ENCODE measurements around the gene PIAS1. TPM values are rescaled to one million over a fixed set of nuclear protein-coding genes. Genes with fewer than 3 reads are reported as not detected.
"Not testable (repeated sequence)": the region's sequence is repeated elsewhere in the genome, so short reads cannot be mapped to it uniquely, and the experiment has no call there.

Gene PIAS1
- total RNA-seq, 4 donors from 2014 or later, result 32.6 to 59.5 (median 55.9) TPM

DNA sequence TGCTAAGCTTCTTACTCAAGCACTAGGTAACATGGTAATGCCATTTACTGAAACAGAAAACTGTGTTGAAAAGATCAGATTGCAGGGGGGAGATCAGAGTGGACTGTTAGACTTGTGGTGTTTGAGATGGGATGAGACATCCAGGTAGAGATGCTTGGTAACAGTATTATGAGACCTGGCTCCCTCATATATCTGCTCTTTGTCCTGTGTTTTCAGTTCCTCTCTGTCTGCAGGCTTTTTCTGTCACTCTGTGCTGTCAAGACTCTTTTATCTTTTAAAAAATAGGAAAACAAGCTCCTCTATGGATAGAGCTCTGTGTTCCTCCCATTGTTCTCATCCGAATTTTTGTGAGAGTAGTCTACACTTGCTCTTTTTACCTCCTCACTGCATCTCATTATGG lies 103.0 kb downstream of the PIAS1 start:
- 0 to 72% methylated on average over 1 of the region's 1 CpG for WGBS, 2 donors
- TF ChIP-seq, protein P1, sequence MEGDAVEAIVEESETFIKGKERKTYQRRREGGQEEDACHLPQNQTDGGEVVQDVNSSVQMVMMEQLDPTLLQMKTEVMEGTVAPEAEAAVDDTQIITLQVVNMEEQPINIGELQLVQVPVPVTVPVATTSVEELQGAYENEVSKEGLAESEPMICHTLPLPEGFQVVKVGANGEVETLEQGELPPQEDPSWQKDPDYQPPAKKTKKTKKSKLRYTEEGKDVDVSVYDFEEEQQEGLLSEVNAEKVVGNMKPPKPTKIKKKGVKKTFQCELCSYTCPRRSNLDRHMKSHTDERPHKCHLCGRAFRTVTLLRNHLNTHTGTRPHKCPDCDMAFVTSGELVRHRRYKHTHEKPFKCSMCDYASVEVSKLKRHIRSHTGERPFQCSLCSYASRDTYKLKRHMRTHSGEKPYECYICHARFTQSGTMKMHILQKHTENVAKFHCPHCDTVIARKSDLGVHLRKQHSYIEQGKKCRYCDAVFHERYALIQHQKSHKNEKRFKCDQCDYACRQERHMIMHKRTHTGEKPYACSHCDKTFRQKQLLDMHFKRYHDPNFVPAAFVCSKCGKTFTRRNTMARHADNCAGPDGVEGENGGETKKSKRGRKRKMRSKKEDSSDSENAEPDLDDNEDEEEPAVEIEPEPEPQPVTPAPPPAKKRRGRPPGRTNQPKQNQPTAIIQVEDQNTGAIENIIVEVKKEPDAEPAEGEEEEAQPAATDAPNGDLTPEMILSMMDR (IDR thresholded peaks at IDR 0.05), result no peak
- no peak for TF ChIP-seq POLR2A (IDR thresholded peaks at IDR 0.05)
- no peak overlapping the region for H3K4me3 ChIP-seq (ENCODE audit: low read depth, poor library complexity, severe bottlenecking)
- intact Hi-C loops (cut with DNase I; ENCODE audit: low total_unique reads), result loop anchor here (5.0 kb wide), 1 partner anchor 295 kb away; no protein-coding TSS in a partner anchor
- DNase-seq (ENCODE audit: low spot score in 2 of 2), result no peak

DNA sequence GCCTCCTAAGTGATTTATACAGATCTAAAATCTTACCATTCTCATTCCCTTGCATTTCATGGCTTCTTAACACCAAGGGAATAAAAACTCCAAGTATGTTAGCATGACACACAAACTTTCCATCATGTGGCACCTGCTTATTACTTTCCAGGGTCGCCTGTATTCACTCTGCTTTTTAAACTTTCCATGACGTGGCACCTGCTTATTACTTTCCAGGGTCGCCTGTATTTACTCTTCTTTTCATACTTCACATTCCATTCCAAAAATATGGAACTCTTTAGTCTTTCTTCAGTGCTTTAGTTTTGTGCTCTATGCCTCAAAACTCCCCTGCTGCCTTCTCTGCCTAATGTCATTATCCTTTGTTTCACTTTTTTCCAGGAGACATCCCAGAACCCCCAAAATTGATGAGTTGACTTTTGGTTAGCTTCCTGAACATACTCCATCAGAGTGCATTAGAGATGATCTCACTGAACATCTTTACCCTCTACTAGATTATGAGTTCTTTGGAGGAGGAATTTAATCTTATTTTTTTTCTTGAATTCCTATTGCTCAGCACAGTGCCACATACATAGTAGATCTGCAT lies 104.0 kb downstream of the PIAS1 start:
- TF ChIP-seq, protein P1 (IDR thresholded peaks at IDR 0.05), result no peak
- TF ChIP-seq POLR2A (IDR thresholded peaks at IDR 0.05), result no peak
- WGBS, 2 donors, result 59 to 75% methylated on average over 3 of the region's 3 CpGs
- intact Hi-C loops (cut with DNase I; ENCODE audit: low total_unique reads), result loop anchor here (5.0 kb wide), 1 partner anchor 296 kb away; no protein-coding TSS in a partner anchor
- DNase-seq (ENCODE audit: low spot score in 2 of 2), result no peak
- no peak overlapping the region for H3K4me3 ChIP-seq (ENCODE audit: low read depth, poor library complexity, severe bottlenecking)

DNA sequence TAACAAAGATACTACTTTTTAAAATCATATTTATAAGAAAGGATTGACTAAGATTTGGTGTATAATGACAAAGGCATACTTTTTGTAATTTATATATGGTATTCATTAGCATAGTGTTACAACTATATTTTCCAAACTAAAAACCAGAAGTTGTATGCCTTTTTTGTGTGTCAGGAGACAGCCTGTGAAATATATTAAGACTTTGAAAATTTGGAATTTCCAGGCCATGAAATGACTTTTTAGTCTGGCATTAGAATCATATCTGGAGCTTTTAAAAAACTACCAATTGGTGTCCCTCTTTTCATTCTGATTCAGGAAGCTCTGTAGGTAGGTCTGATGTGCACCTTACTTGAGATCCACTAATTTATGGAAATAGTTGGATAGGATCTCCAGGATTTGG lies 109.1 kb downstream of the PIAS1 start:
- H3K4me3 ChIP-seq (ENCODE audit: low read depth, poor library complexity, severe bottlenecking), result no peak overlapping the region
- TF ChIP-seq POLR2A (IDR thresholded peaks at IDR 0.05), result no peak
- TF ChIP-seq, protein P1 (IDR thresholded peaks at IDR 0.05), result no peak
- intact Hi-C loops (cut with DNase I; ENCODE audit: low total_unique reads), result loop anchor here (5.0 kb wide), 1 partner anchor 939 kb away; no protein-coding TSS in a partner anchor
- DNase-seq (ENCODE audit: low spot score in 2 of 2), result no peak

DNA sequence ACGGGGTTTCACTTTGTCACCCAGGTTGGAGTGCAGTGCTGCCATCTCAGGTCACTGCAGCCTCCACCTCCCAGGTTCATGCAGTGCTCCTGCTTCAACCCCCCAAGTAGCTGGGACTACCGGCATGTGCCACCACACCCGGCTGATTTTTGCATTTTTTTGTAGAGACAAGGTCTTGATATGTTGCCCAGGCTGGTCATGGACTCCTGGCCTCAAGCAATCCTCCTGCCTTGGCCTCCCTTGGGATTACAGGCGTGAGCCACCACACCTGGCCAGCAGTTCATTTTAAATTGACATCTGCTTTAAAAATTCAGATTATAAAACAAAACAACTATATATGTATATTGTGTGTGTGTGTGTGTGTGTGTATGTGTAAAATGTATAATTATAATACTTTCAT lies 112.7 kb downstream of the PIAS1 start:
- DNase-seq (ENCODE audit: low spot score in 2 of 2), result no peak
- intact Hi-C loops (cut with DNase I; ENCODE audit: low total_unique reads), result no loop called here
- TF ChIP-seq, protein P1 (IDR thresholded peaks at IDR 0.05), result no peak
- no peak for TF ChIP-seq POLR2A (IDR thresholded peaks at IDR 0.05)
- no peak overlapping the region for H3K4me3 ChIP-seq (ENCODE audit: low read depth, poor library complexity, severe bottlenecking)
- 76 to 86% methylated on average over 4 of the region's 4 CpGs for WGBS, 2 donors

DNA sequence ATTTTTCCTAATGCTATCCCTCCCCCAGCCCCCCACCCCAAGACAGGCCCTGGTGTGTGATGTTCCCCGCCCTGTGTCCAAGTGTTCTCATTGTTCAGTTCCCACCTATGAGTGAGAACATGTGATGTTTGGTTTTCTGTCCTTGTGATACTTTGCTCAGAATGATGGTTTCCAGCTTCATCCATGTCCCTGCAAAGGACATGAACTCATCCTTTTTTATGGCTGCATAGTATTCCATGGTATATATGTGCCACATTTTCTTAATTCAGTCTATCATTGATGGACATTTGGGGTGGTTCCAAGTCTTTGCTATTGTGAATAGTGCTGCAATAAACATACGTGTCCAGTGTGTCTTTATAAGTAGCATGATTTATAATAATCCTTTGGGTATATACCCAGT lies 117.9 kb downstream of the PIAS1 start:
- H3K4me3 ChIP-seq (ENCODE audit: low read depth, poor library complexity, severe bottlenecking); intact Hi-C loops (cut with DNase I; ENCODE audit: low total_unique reads); DNase-seq (ENCODE audit: low spot score in 2 of 2): not testable (repeated sequence)
- 70 to 96% methylated on average over 2 of the region's 2 CpGs for WGBS, 2 donors

DNA sequence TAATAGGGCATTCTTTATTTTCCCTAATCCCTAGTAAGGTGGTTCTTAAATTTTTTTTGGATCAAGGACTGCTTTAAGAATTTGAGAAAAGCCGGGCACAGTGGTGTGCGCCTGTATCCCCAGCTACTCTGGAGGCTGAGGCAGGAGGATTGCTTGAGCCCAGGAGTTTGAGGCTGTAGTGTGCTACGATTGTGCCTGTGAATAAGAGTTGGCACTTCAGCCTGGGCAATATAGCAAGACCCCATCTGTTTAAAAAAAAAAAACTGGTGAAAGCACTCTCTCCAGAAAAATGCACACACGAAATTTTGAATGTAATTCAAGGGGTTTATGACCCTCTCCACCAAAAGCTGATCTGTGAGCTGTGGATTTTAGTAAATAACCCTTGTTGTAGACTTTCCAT lies 119.0 kb downstream of the PIAS1 start:
- TF ChIP-seq, protein P1 (IDR thresholded peaks at IDR 0.05), result no peak
- no peak for TF ChIP-seq POLR2A (IDR thresholded peaks at IDR 0.05)
- no peak overlapping the region for H3K4me3 ChIP-seq (ENCODE audit: low read depth, poor library complexity, severe bottlenecking)
- no peak for DNase-seq (ENCODE audit: low spot score in 2 of 2)
- intact Hi-C loops (cut with DNase I; ENCODE audit: low total_unique reads), result no loop called here
- WGBS, 2 donors, result 94 to 99% methylated on average over 4 of the region's 4 CpGs
